Epithelial cell of esophagus (primary cell): ENCODE data around the gene UBXN11.
A peak's percentile ranks its signal among the peaks of the same experiment; 100 is the strongest.

ENCODE experiments used
- DNase-seq: peaks from one replicate; pipeline ENCODE4 v3.0.0; 2010; ENCODE audit warnings: low read depth
- H3K4me3 ChIP-seq: 2 replicates; pipeline ENCODE4 v1.5.1; 2011; ENCODE audit warnings: mild to moderate bottlenecking, low read length, control low read depth
- TF ChIP-seq, protein P1 (sequence below): IDR thresholded peaks from 2 replicates; pipeline ENCODE4 v1.5.1; 2011; ENCODE audit warnings: low read depth, mild to moderate bottlenecking, low read length, control low read depth, inconsistent platforms; ENCODE audit not compliant: insufficient read depth; ENCODE audit errors: missing control alignments

Gene UBXN11

DNA sequence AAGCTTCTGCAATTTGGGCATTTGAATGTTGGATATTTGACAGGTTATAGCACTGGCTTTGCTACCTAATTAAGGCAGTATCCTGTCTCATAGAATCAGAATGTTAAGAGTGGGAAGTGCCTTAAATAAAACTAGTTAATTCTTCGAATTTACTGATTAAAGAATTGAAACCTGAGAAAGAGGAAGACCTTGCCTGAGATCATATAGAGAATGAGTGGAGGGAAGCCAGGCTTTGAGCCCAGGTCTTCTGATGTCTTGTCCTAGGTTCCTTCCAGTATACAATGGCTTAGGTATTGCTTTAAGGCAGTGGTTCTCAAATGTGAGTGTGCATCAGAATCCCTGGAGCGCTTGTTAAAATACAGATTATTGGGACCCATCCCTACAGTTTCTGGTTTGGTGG is 47.4 kb downstream of the UBXN11 start:
- no peak for DNase-seq
- H3K4me3 ChIP-seq: no peak overlapping the region
- TF ChIP-seq, protein P1, sequence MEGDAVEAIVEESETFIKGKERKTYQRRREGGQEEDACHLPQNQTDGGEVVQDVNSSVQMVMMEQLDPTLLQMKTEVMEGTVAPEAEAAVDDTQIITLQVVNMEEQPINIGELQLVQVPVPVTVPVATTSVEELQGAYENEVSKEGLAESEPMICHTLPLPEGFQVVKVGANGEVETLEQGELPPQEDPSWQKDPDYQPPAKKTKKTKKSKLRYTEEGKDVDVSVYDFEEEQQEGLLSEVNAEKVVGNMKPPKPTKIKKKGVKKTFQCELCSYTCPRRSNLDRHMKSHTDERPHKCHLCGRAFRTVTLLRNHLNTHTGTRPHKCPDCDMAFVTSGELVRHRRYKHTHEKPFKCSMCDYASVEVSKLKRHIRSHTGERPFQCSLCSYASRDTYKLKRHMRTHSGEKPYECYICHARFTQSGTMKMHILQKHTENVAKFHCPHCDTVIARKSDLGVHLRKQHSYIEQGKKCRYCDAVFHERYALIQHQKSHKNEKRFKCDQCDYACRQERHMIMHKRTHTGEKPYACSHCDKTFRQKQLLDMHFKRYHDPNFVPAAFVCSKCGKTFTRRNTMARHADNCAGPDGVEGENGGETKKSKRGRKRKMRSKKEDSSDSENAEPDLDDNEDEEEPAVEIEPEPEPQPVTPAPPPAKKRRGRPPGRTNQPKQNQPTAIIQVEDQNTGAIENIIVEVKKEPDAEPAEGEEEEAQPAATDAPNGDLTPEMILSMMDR: no peak

DNA sequence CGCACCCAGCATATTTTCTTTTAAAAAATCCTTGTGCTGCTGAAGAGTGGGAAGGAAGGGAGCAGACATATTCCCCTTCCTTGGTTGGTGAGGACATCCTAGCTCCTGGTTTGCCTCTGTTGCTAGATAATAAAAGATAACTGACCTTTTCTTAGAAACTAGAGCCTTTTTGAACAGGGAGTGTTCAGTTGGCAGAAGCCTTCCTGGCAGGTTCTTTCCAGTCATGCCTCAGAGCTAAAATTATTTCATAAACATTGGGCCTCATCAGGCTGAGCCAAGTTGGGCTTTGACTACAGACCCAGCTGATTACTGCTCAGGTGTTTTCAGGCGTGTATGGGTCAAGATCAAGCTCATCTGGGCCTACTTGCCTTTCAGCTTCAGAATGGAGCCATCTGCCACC is 49.2 kb downstream of the UBXN11 start:
- DNase-seq: no peak
- no peak overlapping the region for H3K4me3 ChIP-seq
- TF ChIP-seq, protein P1: no peak

DNA sequence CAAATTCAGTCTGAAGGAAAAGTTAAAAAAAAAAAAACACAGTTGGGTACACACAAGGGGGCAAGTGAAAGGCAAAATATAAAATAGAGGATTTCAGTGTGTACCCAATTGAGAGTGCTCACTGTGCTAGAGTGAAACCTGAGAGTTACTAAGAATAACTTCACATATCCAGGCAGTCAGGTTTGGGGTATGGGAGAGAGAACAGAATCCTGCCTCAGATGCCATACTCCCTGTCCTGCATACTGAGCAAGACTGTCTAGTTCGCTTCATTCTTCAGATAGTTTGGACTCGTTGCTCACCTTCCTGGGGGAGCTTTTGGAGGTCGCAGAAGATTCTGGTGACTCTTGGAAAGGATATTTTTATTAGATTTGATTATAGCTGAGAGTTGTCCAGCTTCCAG is 52.0 kb downstream of the UBXN11 start:
- H3K4me3 ChIP-seq: no peak overlapping the region
- TF ChIP-seq, protein P1: no peak
- no peak for DNase-seq

DNA sequence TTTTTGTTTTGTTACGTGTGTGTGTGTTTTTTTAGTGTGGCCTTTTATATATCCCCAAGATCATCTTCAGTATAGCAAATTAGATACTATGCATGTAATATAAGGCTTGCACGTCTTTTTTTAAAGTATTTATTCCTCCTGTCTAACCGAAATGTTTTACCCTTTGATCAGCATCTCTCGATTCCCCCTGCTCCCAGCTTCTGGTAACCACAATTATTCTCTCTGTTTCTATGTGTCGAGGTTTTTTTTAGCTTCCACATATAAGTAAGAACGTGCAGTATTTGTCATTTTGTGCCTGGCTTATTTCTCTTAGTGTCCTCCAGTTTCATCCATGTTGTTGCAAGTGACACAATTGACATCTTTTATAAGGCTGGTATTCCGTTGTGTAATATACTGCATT is 53.7 kb downstream of the UBXN11 start:
- no peak overlapping the region for H3K4me3 ChIP-seq
- DNase-seq: no peak
- TF ChIP-seq, protein P1: no peak

DNA sequence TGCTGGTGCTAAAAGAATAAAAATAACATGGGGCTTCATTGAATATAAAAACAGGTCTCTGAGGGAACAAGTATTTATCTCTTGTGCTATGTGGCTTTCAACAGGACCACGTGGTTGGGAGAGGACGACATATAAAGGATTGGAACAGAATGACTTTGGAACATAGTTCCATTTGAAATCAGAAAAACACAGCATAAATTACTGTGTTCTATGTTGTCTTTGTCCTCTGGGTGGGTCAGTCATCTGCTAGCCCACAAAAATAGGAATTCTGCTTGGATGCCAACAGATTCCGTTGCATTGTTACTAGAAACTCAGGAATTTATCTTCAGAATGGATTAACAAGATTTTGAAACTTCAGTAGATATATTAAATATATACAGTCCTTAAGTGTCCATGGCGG is 66.5 kb downstream of the UBXN11 start:
- TF ChIP-seq, protein P1: no peak
- no peak overlapping the region for H3K4me3 ChIP-seq
- no peak for DNase-seq

DNA sequence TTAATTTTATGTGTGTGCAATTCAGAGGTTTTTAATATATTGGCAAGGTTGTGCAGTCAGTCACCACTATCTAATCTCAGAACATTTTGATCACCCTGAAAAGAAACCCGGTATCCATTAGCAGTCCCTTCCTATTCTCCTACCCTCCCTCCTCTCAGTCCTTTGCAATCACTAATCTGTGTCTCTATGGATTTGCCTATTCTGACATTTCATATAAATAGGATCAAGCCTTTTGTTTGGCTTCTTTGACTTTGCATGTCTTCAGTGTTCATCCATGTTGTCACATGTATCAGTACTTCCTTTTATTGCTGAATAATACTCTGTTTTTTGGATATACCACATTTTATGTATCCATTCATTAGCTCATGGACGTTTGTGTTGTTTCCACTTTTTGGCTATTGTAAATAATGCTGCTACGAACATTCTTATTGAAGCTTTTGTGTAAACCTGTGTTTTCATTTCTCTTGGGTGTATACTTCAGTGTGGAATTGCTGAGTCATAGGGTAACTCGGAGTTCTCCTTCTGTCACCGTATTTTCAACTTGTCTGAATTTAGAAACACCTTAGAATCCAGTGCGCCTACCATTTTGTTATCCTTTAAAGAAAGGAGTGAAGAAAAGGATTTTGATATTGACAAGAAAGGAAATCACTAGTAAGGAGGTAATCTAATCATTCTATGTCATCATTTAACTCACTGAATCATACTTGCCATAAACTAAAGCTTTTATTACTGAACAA is 69.0 kb downstream of the UBXN11 start:
- H3K4me3 ChIP-seq: no peak overlapping the region
- TF ChIP-seq, protein P1: no peak
- peak; percentile 55 for DNase-seq

DNA sequence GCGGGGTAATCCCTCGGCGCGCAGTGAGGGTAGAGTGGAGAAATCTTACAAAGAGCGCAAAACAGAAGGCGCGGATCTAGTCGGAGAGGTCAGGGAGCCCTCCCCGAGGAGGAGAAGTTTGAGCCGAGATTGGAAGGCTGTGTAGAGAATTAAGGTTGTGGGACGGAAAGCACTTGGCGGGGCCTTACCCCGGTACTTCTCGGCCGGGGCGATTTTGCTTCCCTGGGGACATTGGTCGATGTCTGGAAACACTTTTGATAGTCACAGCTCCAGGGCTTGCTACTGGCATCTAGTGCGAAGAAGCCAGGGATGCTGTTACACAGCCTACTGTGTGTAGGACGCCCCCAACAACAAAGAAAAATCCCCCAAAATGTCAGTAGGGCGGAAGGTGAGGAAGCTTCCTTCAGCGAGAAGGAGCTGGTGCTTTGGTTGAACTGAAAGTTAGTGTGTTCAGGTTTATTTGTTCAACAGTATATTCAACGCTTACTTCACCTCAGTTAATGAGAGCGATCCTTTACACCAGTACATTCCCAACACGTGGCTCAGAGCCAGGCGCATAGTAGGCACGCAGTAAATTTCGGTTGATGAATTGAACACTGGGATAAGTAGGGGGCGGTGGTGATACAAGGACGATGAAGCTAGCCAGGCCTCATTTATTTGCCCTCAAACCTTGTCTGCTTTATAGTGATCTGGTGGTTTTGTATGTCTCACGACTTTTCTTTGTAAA is 71.6 kb downstream of the UBXN11 start:
- peak overlapping the region; percentile 93 for H3K4me3 ChIP-seq
- peak; percentile 30 for DNase-seq
- TF ChIP-seq, protein P1: no peak
